Neural cell (in vitro differentiated cells): Measurements from ENCODE around the gene PODN.

Source experiments
- EP300 ChIP-seq: fragments of 450-650 bp; conservative IDR thresholded peaks from 2 replicates; pipeline ENCODE4 v1.6.1; 2014; ENCODE audit warnings: antibody characterized with exemption, mild to moderate bottlenecking, moderate library complexity; ENCODE audit not compliant: poor library complexity, severe bottlenecking
- EZH2 ChIP-seq: fragments of 200-600, 300-800 bp; shearing (Covaris generic), sonication (generic); IDR thresholded peaks from 2 replicates; pipeline ENCODE4 v1.6.1; 2014; ENCODE audit warnings: antibody characterized with exemption, low read length, borderline replicate concordance, mild to moderate bottlenecking; ENCODE audit not compliant: insufficient read depth, poor library complexity, severe bottlenecking
- POLR2AphosphoS5 ChIP-seq: IDR thresholded peaks from 2 replicates; pipeline ENCODE4 v1.6.1; 2012
- RAD21 ChIP-seq: fragments of 450-650 bp; conservative IDR thresholded peaks from 2 replicates; pipeline ENCODE4 v1.6.1; 2014; ENCODE audit warnings: antibody characterized with exemption, mild to moderate bottlenecking, moderate library complexity
- TF ChIP-seq, protein P1 (sequence below): fragments of 450-650 bp; IDR thresholded peaks from 2 replicates; pipeline ENCODE4 v1.5.1; 2014; ENCODE audit warnings: antibody characterized with exemption, mild to moderate bottlenecking, moderate library complexity; ENCODE audit not compliant: poor library complexity, severe bottlenecking

GRCh38 chr1:53071915-53072314 is 9.9 kb downstream of the PODN start:
- TF ChIP-seq, protein P1, sequence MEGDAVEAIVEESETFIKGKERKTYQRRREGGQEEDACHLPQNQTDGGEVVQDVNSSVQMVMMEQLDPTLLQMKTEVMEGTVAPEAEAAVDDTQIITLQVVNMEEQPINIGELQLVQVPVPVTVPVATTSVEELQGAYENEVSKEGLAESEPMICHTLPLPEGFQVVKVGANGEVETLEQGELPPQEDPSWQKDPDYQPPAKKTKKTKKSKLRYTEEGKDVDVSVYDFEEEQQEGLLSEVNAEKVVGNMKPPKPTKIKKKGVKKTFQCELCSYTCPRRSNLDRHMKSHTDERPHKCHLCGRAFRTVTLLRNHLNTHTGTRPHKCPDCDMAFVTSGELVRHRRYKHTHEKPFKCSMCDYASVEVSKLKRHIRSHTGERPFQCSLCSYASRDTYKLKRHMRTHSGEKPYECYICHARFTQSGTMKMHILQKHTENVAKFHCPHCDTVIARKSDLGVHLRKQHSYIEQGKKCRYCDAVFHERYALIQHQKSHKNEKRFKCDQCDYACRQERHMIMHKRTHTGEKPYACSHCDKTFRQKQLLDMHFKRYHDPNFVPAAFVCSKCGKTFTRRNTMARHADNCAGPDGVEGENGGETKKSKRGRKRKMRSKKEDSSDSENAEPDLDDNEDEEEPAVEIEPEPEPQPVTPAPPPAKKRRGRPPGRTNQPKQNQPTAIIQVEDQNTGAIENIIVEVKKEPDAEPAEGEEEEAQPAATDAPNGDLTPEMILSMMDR, result no peak
- TF ChIP-seq POLR2AphosphoS5, result no peak
- no peak for TF ChIP-seq EZH2
- no peak for TF ChIP-seq EP300
- no peak for TF ChIP-seq RAD21
